K562 treated with DMSO at 1 percent for 4 hours (cell line): ENCODE measurements around the gene EIF4G3. TPM values are rescaled to one million over a fixed set of nuclear protein-coding genes. Genes with fewer than 3 reads are reported as not detected.

Source experiments
- total RNA-seq: library from RNA; unstranded; fragments of 300-600 nt; gene quantifications from 2 replicates; pipeline ENCODE4 v1.2.3, GENCODE V29; 2022; ENCODE audit not compliant: insufficient read depth

Gene EIF4G3, protein sequence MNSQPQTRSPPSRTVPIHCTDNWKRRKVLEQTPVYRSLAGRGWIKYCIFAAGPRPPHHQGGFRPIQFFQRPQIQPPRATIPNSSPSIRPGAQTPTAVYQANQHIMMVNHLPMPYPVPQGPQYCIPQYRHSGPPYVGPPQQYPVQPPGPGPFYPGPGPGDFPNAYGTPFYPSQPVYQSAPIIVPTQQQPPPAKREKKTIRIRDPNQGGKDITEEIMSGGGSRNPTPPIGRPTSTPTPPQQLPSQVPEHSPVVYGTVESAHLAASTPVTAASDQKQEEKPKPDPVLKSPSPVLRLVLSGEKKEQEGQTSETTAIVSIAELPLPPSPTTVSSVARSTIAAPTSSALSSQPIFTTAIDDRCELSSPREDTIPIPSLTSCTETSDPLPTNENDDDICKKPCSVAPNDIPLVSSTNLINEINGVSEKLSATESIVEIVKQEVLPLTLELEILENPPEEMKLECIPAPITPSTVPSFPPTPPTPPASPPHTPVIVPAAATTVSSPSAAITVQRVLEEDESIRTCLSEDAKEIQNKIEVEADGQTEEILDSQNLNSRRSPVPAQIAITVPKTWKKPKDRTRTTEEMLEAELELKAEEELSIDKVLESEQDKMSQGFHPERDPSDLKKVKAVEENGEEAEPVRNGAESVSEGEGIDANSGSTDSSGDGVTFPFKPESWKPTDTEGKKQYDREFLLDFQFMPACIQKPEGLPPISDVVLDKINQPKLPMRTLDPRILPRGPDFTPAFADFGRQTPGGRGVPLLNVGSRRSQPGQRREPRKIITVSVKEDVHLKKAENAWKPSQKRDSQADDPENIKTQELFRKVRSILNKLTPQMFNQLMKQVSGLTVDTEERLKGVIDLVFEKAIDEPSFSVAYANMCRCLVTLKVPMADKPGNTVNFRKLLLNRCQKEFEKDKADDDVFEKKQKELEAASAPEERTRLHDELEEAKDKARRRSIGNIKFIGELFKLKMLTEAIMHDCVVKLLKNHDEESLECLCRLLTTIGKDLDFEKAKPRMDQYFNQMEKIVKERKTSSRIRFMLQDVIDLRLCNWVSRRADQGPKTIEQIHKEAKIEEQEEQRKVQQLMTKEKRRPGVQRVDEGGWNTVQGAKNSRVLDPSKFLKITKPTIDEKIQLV (N-terminal part only)
- total RNA-seq: 27.7 and 33.1 TPM in 2 replicates

DNA sequence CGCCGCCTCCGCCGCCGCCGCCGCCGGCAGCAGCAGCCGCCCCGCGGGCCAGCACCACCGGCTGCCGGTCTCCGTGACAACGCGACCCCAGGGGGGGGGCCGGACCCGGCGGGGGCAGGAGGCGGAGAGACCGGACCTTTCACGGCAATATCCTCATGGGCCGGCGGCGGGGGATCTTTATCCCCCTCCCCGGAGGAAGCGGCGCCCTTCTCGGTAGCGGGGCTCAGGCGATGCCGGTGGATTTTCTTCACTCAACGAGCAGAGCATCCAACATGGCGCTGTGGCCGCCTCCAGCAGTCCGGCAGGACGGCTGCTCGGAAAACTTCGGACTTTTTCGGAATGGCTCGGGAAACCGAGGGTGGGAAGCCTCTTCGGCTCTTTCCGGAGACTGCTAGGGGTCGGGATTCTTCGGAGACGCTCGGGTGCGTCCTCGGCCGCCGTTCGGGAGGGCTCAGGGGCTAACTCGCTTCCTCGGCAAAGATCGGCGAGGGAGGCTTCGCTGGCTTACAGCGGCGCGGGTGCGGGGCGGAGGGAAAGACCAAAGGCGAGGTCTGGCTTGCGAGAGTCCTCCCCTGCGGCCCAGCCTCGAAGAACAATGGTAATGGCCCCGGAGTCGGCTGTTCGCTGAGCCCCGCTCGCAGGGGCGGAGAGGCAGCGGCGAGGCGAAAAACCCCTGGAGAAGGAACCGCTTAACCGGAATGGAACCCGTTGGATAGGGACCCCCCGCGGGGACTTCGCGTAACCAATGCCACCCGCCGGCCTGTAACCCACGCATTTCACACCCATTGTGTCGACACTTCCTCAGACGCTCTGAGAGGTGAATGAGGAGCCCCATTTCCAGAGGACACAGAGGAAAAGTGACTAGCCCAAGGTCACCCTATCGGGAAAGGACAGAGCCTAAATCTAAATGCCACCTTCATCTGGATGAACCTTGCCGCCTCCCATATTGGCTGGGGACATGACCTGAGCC, at the start of gene EIF4G3:
Gene EIF4G3 (minus strand): TSS at position 312 of the 970 bp plus-strand sequence. CDS start 174,155 bp downstream, outside the sequence.

DNA sequence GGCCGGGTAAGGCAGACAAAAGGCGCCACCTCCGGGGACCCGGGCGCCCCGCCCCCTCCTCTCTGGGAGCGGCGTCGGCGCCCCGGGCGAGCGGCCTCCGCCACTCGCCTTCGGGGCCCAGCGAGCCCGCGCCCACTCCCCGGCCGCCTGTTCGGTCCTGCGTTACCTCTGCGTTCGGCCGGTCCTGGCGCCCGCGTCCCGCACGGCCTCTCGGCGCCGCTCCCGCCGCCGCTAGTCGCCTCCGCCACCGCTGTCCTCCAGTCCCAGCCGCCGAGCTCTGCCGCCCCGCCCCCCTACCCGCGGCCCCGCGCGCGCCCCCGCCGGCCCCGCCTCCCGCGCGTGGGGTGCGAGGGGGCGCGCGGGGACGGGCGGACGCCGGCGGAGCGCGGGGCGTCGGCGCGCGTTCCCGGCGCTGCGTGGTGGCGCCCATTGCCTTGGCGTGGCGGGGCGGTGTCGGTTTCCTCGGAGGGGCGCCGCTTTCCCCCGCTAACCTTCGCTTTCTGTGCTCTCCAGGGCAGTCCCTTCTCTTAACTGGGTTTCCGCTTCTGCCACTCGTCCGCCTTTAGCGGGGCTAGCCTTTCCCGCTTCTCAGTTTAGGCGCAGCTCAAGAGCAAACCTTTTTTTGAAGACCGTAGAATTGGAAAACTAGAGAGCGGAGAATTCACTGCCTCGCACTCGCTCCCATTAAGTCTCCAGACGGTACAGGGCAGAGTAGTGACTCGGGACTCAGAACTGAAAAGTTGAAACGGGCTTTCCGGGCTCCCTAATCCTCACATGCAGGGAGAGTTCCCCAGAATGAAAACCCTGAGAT, 389.5 kb downstream of the EIF4G3 start, which contains the start of gene HP1BP3:
Gene HP1BP3 (minus strand): TSS at position 279 of the 811 bp plus-strand sequence. CDS start 6,867 bp downstream, outside the sequence.

Other genes with a start within 250 kb of the EIF4G3 start
- gene ECE1, start 113.6 kb upstream of the EIF4G3 start, total RNA-seq: 41.0 and 41.7 TPM in 2 replicates